Measurements from ENCODE around the gene ATP8A1.

GRCh38 chr4:42653626-42654560 is 3.0 kb downstream of the ATP8A1 start:
- TF ChIP-seq CTCF (IDR thresholded peaks at IDR 0.05) (no peak), POLR2A (IDR thresholded peaks at IDR 0.05) (no peak)

Measured in adrenal gland (tissue), 5 donors.